GM21515 (cell line): Measurements from ENCODE around the gene OR11A1.

Source experiments
- ATAC-seq: cut with Tn5 transposase; IDR thresholded peaks from one replicate; pipeline ENCODE4 v1.9.1; 2021; ENCODE audit not compliant: unreplicated experiment

The OR11A1 gene

GRCh38 chr6:29456971-29457370 lies at the start of gene OR11A1, which contains the start of gene OR2H1:
Gene OR11A1, minus strand, starts transcription at chr6:29457071. Its CDS starts 29,430 bp downstream, at chr6:29427641.
Gene OR2H1, plus strand, starts transcription at chr6:29457155. Its CDS starts 4,615 bp downstream, at chr6:29461770.
- no peak for ATAC-seq

- no peak for ATAC-seq
Observed at GRCh38 chr6:29506446-29507067, 49.7 kb upstream of the OR11A1 start.

DNA sequence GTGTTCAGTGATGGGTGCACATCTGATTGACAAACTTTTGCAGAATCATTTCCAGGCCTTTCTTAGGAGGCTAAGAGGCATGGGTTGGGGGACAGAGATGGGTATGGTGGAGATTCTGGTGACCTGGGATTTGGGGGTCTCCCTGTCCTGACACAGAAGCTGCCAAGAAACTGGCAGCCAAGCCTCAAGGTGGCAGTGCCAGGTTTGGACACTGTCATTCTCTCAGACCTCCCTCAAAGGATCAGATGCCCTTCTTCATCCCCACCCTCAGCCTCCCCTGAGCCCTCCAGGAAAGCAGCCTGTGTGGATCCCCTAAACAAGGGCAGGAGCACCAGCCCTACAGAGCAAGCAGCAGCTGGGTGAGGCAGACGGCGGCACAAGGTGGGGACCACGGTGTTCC lies 48.9 kb upstream of the OR11A1 start:
- ATAC-seq = no peak

- no peak for ATAC-seq
Observed at GRCh38 chr6:29504961-29505360, 48.1 kb upstream of the OR11A1 start.

DNA sequence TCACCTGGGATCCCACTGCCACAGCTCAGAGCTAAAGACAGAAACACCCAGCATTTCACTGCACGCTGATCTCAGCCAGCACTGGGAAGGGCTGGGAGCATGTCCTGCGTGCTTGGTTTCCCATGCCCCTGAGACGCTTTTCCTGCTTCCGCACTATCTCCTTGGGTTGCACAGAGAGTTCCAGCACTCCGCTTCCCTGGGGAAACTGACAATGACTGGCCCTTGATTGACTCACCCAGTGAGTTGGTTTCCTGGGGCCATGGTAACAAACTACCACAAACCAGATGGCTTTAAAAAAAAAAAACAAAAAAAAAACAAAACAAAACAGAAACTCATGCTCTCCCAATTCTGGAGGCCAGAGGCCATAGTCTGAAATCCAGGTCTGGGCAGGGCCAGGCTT lies 45.7 kb upstream of the OR11A1 start:
- ATAC-seq = no peak

DNA sequence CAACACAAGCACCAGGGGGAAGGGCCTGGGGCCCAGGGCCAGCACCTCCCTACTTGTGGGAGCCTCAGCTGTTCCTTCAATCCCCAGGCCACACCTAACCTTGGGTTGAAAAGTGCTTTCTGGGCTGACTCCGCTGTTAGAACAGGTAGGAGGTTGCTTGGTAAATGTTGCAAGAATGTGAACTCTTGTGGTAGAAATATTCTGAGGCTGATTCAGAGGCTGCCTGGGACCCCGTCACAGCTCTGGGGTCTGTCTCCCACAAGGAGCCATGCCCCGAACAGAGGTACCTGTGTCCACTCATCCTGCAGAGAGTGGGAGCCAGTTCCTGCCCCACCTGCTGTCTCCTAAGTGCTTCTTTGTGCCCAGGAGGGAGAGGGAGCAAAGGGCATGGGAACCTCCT lies 45.3 kb upstream of the OR11A1 start:
- no peak for ATAC-seq

- ATAC-seq = no peak
Observed at GRCh38 chr6:29501106-29501505, 44.2 kb upstream of the OR11A1 start.

GRCh38 chr6:29500594-29500993 lies 43.7 kb upstream of the OR11A1 start:
- no peak for ATAC-seq

DNA sequence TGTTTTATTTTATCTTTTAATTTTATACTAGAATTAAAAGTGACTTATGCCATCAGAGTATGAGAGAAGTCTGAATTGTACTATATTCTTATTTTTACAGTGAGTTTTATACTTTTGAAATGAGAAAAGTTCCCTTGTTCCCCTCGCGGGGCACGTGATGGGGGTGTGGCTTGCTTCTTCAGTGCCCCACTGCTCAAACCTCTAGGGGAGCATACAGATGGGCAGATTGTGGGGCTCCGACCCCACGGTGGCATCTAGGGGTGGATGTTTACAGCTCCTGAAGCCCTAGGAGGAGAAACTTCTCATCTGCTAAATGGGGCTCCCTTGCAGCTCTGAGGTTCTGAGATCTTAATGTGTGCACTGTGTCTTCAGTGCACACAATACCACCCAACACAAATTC lies 42.8 kb upstream of the OR11A1 start:
- ATAC-seq = no peak

DNA sequence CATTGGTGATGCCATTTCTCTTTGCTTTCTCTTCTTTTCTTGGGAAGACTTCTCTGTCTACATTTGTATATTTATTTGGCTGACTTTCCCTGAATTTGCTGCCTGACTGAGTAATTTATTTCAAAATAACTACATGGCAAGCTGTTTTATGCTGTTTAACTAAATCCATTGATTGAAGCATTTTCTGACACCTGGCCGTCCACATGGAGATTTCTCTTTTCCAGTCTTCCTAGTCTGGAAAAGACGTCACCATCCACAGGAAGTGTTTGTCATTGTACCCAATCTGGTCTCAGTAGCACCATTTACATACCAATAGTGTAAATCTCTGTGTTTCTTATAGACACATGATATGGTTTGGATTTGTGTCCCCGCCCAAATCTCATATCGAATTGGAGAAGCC lies 40.1 kb upstream of the OR11A1 start:
- ATAC-seq = no peak

DNA sequence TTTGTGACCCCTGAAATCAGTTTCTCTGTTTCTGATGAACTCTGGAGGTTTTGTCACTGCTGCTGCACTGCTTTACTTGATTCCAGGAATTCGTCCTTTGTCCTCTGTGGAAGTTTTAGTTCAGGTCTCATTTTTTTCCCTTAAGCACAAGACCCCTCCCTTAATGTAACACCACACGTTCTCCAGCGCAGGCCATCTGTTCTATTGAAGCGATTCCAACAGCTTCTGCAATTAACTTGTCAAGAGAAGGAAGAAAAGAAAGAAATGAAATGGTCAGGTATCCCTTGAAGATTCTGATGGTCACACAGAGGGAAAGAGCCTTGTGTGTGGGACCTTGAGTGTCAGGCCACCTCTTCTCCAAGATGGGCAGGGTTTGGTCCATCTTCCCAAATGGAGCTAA lies 38.7 kb upstream of the OR11A1 start:
- ATAC-seq = no peak

DNA sequence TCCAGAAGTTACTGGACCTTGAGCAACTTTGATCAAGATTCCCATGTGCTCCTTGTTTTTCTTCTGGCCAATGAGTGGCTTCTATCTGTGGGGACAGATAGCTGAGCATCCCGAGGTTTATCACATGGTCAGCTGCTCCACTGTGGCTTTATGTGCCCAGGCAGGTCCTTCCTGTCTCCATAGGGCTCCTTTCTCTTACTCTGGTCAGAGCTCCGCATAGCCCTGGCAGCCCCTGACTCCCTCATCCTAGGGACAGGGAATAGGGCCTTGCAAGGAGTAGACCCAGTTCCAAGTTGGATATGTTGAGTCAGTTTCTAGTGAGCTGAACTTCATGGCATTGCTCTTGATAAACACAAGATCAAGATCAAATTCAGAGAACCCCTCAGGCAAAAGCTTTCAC lies 37.3 kb upstream of the OR11A1 start:
- no peak for ATAC-seq

GRCh38 chr6:29493261-29493660 lies 36.4 kb upstream of the OR11A1 start:
- ATAC-seq = no peak

GRCh38 chr6:29491574-29491973 lies 34.7 kb upstream of the OR11A1 start:
- no peak for ATAC-seq

DNA sequence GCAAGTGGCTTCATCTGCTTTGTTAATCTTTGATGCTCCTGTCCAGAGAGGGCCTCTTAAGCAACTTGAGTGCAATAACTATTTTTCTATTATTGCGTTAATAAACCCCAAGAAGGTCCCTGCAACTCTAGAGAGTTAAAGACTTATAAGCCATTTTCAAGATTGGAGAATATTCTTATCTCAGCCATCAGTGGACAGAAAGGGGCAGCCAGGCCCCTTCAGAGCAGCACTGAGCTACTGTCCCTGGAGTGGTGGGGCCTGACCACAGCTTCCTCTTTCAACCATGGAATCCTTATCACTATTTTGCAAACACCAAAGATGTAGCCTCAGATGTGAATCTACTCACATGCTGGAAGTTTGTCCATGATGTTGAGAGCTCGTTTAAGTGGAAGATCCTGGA lies 33.7 kb upstream of the OR11A1 start:
- ATAC-seq = no peak

GRCh38 chr6:29490055-29490454 lies 33.2 kb upstream of the OR11A1 start:
- ATAC-seq = no peak

DNA sequence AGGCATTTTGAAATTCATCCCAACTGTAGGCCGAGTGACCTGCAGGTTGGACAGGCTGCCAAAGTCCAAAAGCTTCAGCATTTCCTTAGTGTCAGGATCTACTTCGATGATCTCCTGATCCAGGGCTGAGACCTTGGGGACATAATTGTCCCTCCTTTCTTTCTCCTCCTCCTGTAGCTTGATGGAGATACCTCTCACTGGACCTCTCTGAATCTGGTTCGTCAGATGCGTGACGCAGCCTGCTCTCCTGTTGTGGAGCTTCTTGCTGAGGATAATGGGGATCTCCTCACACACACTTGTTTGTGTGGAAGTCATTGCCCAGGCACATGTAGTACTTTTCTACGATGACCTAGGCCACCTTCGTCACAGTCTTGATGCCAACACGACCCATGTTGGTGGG lies 32.4 kb upstream of the OR11A1 start:
- ATAC-seq = no peak

- no peak for ATAC-seq
Observed at GRCh38 chr6:29488874-29489273, 32.0 kb upstream of the OR11A1 start.

DNA sequence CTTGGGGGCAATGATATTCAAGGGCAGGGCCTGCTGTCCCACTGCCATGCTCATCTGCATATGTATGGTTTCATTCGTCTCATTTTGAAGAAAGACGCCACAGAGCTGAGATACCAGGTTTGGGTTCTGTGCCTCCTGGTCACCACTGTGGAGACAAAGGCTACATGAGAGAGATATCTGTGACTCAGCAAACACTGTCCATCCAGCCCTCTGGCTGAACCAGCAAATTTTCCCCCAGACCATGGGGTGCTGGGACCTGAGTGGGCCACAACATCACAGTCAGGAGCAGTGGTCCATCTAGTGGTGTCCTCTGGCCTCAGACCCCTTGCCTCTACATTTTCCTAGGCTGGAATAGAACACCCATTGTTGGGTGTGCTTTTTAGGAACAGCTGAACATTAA lies 30.8 kb upstream of the OR11A1 start, which contains the start of gene MAS1L:
Gene MAS1L (minus strand): TSS at position 297 of the 400 bp plus-strand sequence. CDS start 54 bp downstream, at position 243.
- ATAC-seq = no peak

DNA sequence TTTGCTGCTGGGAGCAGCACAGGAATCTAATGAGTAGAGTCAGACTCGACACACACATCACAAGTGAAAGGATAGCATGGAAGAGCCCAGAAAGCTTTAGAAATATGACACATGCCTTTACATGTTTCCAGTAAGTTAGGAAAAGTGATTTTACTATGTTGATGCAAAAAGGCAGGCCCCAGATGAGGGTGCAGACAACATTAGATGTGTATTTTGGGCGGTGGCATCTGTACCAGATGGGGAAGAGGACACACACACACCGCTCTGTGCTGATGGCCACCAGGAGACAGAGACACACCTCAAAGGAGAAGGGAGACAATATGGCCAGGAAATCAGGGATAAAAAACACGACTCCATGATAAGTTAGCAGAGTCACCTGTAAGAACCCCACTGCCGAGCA lies 30.3 kb upstream of the OR11A1 start:
- no peak for ATAC-seq

GRCh38 chr6:29486577-29486976 lies 29.7 kb upstream of the OR11A1 start:
- ATAC-seq = no peak

DNA sequence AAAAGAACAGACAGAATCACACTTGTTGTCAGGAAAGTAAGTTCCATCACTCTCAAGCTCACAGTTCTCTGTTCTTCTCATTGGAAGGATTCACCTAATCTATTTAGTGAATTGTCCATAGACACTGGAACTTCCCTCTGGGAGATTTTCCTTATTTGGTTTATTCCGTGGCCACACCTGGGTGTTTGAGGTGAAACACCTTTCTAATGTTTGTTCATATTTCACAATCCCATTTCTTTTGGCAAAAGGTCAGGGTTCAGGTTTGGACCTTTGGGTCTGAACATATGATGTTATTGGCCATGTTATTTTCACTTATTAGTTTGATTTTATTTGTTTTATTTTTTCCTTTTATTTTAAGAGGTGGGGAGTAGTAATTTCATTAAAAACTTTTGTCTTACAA lies 26.9 kb upstream of the OR11A1 start:
- no peak for ATAC-seq

DNA sequence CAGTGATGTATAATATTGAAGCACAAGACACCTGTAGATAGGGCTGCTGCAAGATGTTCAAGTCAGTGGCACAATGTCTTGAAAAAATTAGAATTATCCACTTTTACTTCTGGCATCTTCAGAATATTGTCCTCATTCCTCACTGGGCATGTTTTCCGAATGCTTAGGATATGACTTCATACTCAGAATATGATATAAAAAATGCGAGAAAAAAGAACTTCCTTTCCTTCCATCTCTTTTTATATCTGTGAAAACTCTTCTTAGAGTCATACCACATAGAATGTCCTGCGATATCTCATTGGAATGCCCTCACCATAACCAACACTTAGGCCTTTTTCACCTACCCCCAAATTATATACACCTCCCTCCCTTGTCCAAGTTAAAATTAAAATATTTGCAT lies 26.3 kb upstream of the OR11A1 start:
- ATAC-seq = no peak
